HCT116 (cell line): ENCODE results near the gene PLEKHO2. TPM values are rescaled to one million over a fixed set of nuclear protein-coding genes. Genes with fewer than 3 reads are reported as not detected.

Experiments used
- ATAC-seq: fragments of 200-7000 bp; cut with Tn5 transposase; 2 replicates; pipeline ENCODE4 v1.9.1; 2020; ENCODE audit warnings: mild to moderate bottlenecking, moderate library complexity
- BruUV-seq: library from RNA; stranded (reverse); fragments of 400-500 nt; replicated peaks from 2 replicates; lab custom pipeline; 2021; lab: Mats Ljungman, UMichigan
- CTCF ChIA-PET: fragments of 300-600 bp; sonication (Branson Sonifier 250); formaldehyde crosslinking; loops from one replicate; lab custom pipeline; 2021; ENCODE audit warnings: antibody characterized with exemption; lab: Charles Lee
- POLR2A ChIA-PET: fragments of 300-600, 350-600 bp; sonication (Branson Sonifier 250); formaldehyde crosslinking; loops from one replicate; lab custom pipeline; 2021; ENCODE audit warnings: antibody characterized with exemption; lab: Charles Lee
- RAD21 ChIA-PET, 2 experiments: fragments of 300-600 bp; sonication (Branson Sonifier 250); formaldehyde crosslinking; loops; one replicate each; lab custom pipeline; 2023; ENCODE audit warnings: low total read pairs in 2 of 2; ENCODE audit not compliant: uncharacterized antibody in 2 of 2, unreplicated experiment in 2 of 2, low non-redundant PET in 1 of 2; lab: Charles Lee
- DNase-seq: peaks from one replicate; pipeline ENCODE4 v3.0.0-alpha.2; 2010; ENCODE audit warnings: low read depth, low spot score
- H2AFZ ChIP-seq: fragments of 200-600 bp; shearing (Covaris generic), sonication (generic); 2 replicates; pipeline ENCODE4 v1.6.1; 2017; ENCODE audit warnings: low read depth, mixed run types, mixed read lengths, antibody characterized with exemption, low read length; ENCODE audit not compliant: poor library complexity, severe bottlenecking
- H3K27ac ChIP-seq: 2 replicates; pipeline ENCODE4 v1.5.1; 2012; ENCODE audit warnings: low read depth, low read length
- H3K27me3 ChIP-seq: fragments of 200-600 bp; sonication (generic); 2 replicates; pipeline ENCODE4 v1.6.1; 2016; ENCODE audit warnings: mixed run types, low read length, mixed read lengths; ENCODE audit not compliant: insufficient read depth
- H3K36me3 ChIP-seq, 2 experiments: fragments of 200-500 bp in 1 of 2; fragments of 200-600 bp in 1 of 2; sonication (Bioruptor generic) in 1 of 2; sonication (generic) in 1 of 2; 2 replicates each; pipeline versions ENCODE4 v1.5.1 to v1.6.1; 2014 to 2016; ENCODE audit warnings: low read length in 2 of 2, inconsistent platforms in 1 of 2, mixed read lengths in 1 of 2, mixed run types in 1 of 2; ENCODE audit not compliant: insufficient read depth in 2 of 2, control insufficient read depth in 1 of 2
- H3K4me1 ChIP-seq, 2 experiments: fragments of 200-600 bp in 1 of 2; sonication (generic) in 1 of 2; 2 replicates each; pipeline versions ENCODE4 v1.5.1 to v1.6.1; 2012 to 2017; ENCODE audit warnings: low read length in 2 of 2, inconsistent platforms in 1 of 2, mild to moderate bottlenecking in 1 of 2, mixed read lengths in 1 of 2, mixed run types in 1 of 2, moderate library complexity in 1 of 2; ENCODE audit not compliant: insufficient read depth in 2 of 2, control insufficient read depth in 1 of 2
- H3K4me2 ChIP-seq: fragments of 200-600 bp; sonication (generic); 2 replicates; pipeline ENCODE4 v1.6.1; 2017; ENCODE audit warnings: mixed run types, low read length, mixed read lengths
- H3K4me3 ChIP-seq, 2 experiments: fragments of 200-600 bp in 1 of 2; sonication (generic) in 1 of 2; replicated peaks in 1 of 2; 2 replicates each; pipeline ENCODE4 v1.5.1; 2011 to 2016; ENCODE audit warnings: low read length in 2 of 2, control low read depth in 1 of 2, low read depth in 1 of 2, mild to moderate bottlenecking in 1 of 2, mixed read lengths in 1 of 2, mixed run types in 1 of 2
- H3K79me2 ChIP-seq: fragments of 200-600 bp; sonication (generic); 2 replicates; pipeline ENCODE4 v1.6.1; 2017; ENCODE audit warnings: mild to moderate bottlenecking, mixed run types, low read length, moderate library complexity, mixed read lengths; ENCODE audit not compliant: insufficient read depth
- H3K9ac ChIP-seq: fragments of 200-600 bp; sonication (generic); 2 replicates; pipeline ENCODE4 v1.6.1; 2016; ENCODE audit warnings: low read length, mixed read lengths
- H3K9me2 ChIP-seq: fragments of 200-600 bp; sonication (generic), shearing (Covaris generic); 2 replicates; pipeline ENCODE4 v1.6.1; 2017; ENCODE audit warnings: mixed run types, mild to moderate bottlenecking, moderate library complexity; ENCODE audit not compliant: insufficient read depth
- H3K9me3 ChIP-seq, 2 experiments: fragments of 200-500 bp in 1 of 2; fragments of 200-600 bp in 1 of 2; sonication (Bioruptor generic) in 1 of 2; sonication (generic) in 1 of 2; 2 replicates each; pipeline ENCODE4 v1.6.1; 2014 to 2017; ENCODE audit warnings: low read length in 2 of 2, mixed read lengths in 2 of 2, inconsistent platforms in 1 of 2, low read depth in 1 of 2, mild to moderate bottlenecking in 1 of 2, mixed run types in 1 of 2, moderate library complexity in 1 of 2; ENCODE audit not compliant: control insufficient read depth in 1 of 2, insufficient read depth in 1 of 2
- H4K20me1 ChIP-seq: fragments of 200-600 bp; sonication (generic), shearing (Covaris generic); 2 replicates; pipeline ENCODE4 v1.6.1; 2017; ENCODE audit warnings: mixed run types, mild to moderate bottlenecking, moderate library complexity; ENCODE audit not compliant: insufficient read depth
- ATF3 ChIP-seq: IDR thresholded peaks from 2 replicates; pipeline ENCODE4 v1.6.1; 2012
- CBX3 ChIP-seq: IDR thresholded peaks from 2 replicates; pipeline ENCODE4 v1.6.1; 2012; ENCODE audit warnings: low read depth
- CEBPB ChIP-seq: IDR thresholded peaks from 2 replicates; pipeline ENCODE4 v1.6.1; 2012; ENCODE audit warnings: low read depth
- CTCF ChIP-seq, 3 experiments: fragments of 200-600 bp in 1 of 3; sonication (generic) in 1 of 3; IDR thresholded peaks in 2 of 3; conservative IDR thresholded peaks in 1 of 3; 2 replicates each; pipeline ENCODE4 v1.5.1; 2012 to 2017; ENCODE audit warnings: low read depth in 2 of 3, low read length in 2 of 3, antibody characterized with exemption in 1 of 3, borderline replicate concordance in 1 of 3, control low read depth in 1 of 3, mild to moderate bottlenecking in 1 of 3, mixed read lengths in 1 of 3, mixed run types in 1 of 3, moderate library complexity in 1 of 3; ENCODE audit not compliant: insufficient read depth in 1 of 3
- EGR1 ChIP-seq: IDR thresholded peaks from 2 replicates; pipeline ENCODE4 v1.6.1; 2012; ENCODE audit warnings: low read depth
- ELF1 ChIP-seq: IDR thresholded peaks from 2 replicates; pipeline ENCODE4 v1.6.1; 2012; ENCODE audit warnings: low read depth, borderline replicate concordance
- EZH2 ChIP-seq: fragments of 200-600 bp; sonication (generic); IDR thresholded peaks from 2 replicates; pipeline ENCODE4 v1.6.1; 2017; ENCODE audit warnings: antibody characterized with exemption, mixed run types
- EZH2phosphoT487 ChIP-seq: fragments of 200-600 bp; IDR thresholded peaks from 2 replicates; pipeline ENCODE4 v1.6.1; 2018; ENCODE audit warnings: antibody characterized with exemption, borderline replicate concordance
- FOSL1 ChIP-seq: IDR thresholded peaks from 2 replicates; pipeline ENCODE4 v1.6.1; 2012; ENCODE audit warnings: low read depth
- JUND ChIP-seq: IDR thresholded peaks from 2 replicates; pipeline ENCODE4 v1.6.1; 2012
- MAX ChIP-seq: IDR thresholded peaks from 2 replicates; pipeline ENCODE4 v1.6.1; 2012
- POLR2A ChIP-seq: IDR thresholded peaks from 2 replicates; pipeline ENCODE4 v1.7.0; 2011; ENCODE audit warnings: borderline replicate concordance; ENCODE audit not compliant: insufficient read depth, insufficient read length; ENCODE audit errors: extremely low read depth
- POLR2AphosphoS5 ChIP-seq: IDR thresholded peaks from 2 replicates; pipeline ENCODE4 v1.6.1; 2011; ENCODE audit warnings: mild to moderate bottlenecking, low read depth, low read length, moderate library complexity
- SP1 ChIP-seq: IDR thresholded peaks from 2 replicates; pipeline ENCODE4 v1.6.1; 2012; ENCODE audit warnings: low read depth
- YY1 ChIP-seq: IDR thresholded peaks from 2 replicates; pipeline ENCODE4 v1.6.1; 2011; ENCODE audit warnings: low read length, low read depth, moderate library complexity, mild to moderate bottlenecking; ENCODE audit not compliant: insufficient replicate concordance; ENCODE audit errors: extremely low read depth
- ZBTB33 ChIP-seq: IDR thresholded peaks from 2 replicates; pipeline ENCODE4 v1.6.1; 2011; ENCODE audit warnings: mild to moderate bottlenecking, low read length, moderate library complexity; ENCODE audit not compliant: insufficient replicate concordance; ENCODE audit errors: extremely low read depth
- ZNF274 ChIP-seq: fragments of 200-500 bp; sonication (Bioruptor generic); IDR thresholded peaks from 2 replicates; pipeline ENCODE4 v1.6.1; 2014; ENCODE audit warnings: mild to moderate bottlenecking, low read depth, low read length, inconsistent platforms
- intact Hi-C: fragments of 100-400 bp; cut with micrococcal nuclease; formaldehyde crosslinking; loops from 2 replicates; pipeline ENCODE4 v1.10.0; 2022
- total RNA-seq: library from RNA; stranded (reverse); gene quantifications from one replicate; pipeline ENCODE4 v1.2.1, GENCODE V29; 2021; ENCODE audit not compliant: unreplicated experiment

The PLEKHO2 gene
- total RNA-seq, 1 experiment from 2014 or later, result 8.0 TPM

- TF ChIP-seq ZBTB33 (no peak), MAX (no peak), YY1 (no peak), ELF1 (no peak)
These were observed 12.3 kb downstream of the PLEKHO2 start (continued) for GRCh38 chr15:64854041-64854440.

- ChIA-PET POLR2A (no interaction called here), CTCF (no interaction called here), RAD21 (no interaction called here)
- BruUV-seq, result no TSS peak
- Histone ChIP-seq H3K36me3 (peaks cover 0 to 5% of the 10 kb centered on the region in 2 experiments; a peak in 1 of 4 replicates), H3K4me2 (no peak overlapping the region), H3K9me3 (no peaks in the 10 kb centered on the region), H3K27ac (no peak overlapping the region), H4K20me1 (no peaks in the 10 kb centered on the region), H3K79me2 (no peaks in the 10 kb centered on the region), H3K27me3 (no peaks in the 10 kb centered on the region), H2AFZ (no peak overlapping the region), H3K9ac (no peak overlapping the region), H3K4me1 (peaks cover 0 to 7% of the 10 kb centered on the region in 2 experiments; a peak in 1 of 4 replicates), H3K9me2 (no peaks in the 10 kb centered on the region), H3K4me3 (no peak overlapping the region)
- no peak for DNase-seq
- intact Hi-C loops, result no loop called here
- no peak for TF ChIP-seq YY1
- TF ChIP-seq ZNF274, result no peak
- TF ChIP-seq ATF3, result no peak
- no peak for TF ChIP-seq CTCF (IDR thresholded peaks at IDR 0.05 in 2 of 3, conservative IDR thresholded peaks at IDR 0.05 in 1 of 3; ENCODE audit: borderline replicate concordance in 1 of 3, insufficient read depth in 1 of 3, low read depth in 2 of 3, low read length in 2 of 3)
- TF ChIP-seq CBX3, result no peak
- no peak for TF ChIP-seq POLR2AphosphoS5
- TF ChIP-seq EZH2, result no peak
- TF ChIP-seq JUND, result no peak
- no peak for TF ChIP-seq CEBPB
- no peak for TF ChIP-seq ELF1
- no peak for TF ChIP-seq POLR2A
- TF ChIP-seq EZH2phosphoT487, result no peak
- no peak for TF ChIP-seq SP1
- no peak for TF ChIP-seq EGR1
- no peak for TF ChIP-seq FOSL1
- no peak for ATAC-seq
These were observed 12.8 kb downstream of the PLEKHO2 start for GRCh38 chr15:64854526-64854925.
